ENCODE measurements around the gene PDE3B.
"Not testable (repeated sequence)": the region's sequence is repeated elsewhere in the genome, so short reads cannot be mapped to it uniquely, and the experiment has no call there.

PDE3B gene

GRCh38 chr11:14881576-14882193 lies 238.1 kb downstream of the PDE3B start:
- in situ Hi-C loops (cut with HindIII; ENCODE audit: low sequenced_read_pairs): no loop called here
- DNase-seq (ENCODE audit: low read depth, low spot score): no peak
- no peak overlapping the region for H3K4me3 ChIP-seq (ENCODE audit: low read depth, low read length)
- TF ChIP-seq CTCF (IDR thresholded peaks at IDR 0.05; ENCODE audit: low read depth, low read length): no peak

- TF ChIP-seq CTCF (IDR thresholded peaks at IDR 0.05; ENCODE audit: low read depth, low read length): no peak
- no peak for DNase-seq (ENCODE audit: low read depth, low spot score)
- in situ Hi-C loops (cut with HindIII; ENCODE audit: low sequenced_read_pairs): no loop called here
- H3K4me3 ChIP-seq (ENCODE audit: low read depth, low read length): no peak overlapping the region
Observed at GRCh38 chr11:14882196-14882595, 238.6 kb downstream of the PDE3B start.

- in situ Hi-C loops (cut with HindIII; ENCODE audit: low sequenced_read_pairs); DNase-seq (ENCODE audit: low read depth, low spot score); H3K4me3 ChIP-seq (ENCODE audit: low read depth, low read length): not testable (repeated sequence)
Observed at GRCh38 chr11:14883683-14884082, 240.1 kb downstream of the PDE3B start.

- TF ChIP-seq CTCF (IDR thresholded peaks at IDR 0.05; ENCODE audit: low read depth, low read length): no peak
- no peak for DNase-seq (ENCODE audit: low read depth, low spot score)
Observed at GRCh38 chr11:14884667-14885273, 241.2 kb downstream of the PDE3B start.

GRCh38 chr11:14886513-14886912 lies 242.9 kb downstream of the PDE3B start:
- TF ChIP-seq CTCF (IDR thresholded peaks at IDR 0.05; ENCODE audit: low read depth, low read length): no peak
- no peak for DNase-seq (ENCODE audit: low read depth, low spot score)
- in situ Hi-C loops (cut with HindIII; ENCODE audit: low sequenced_read_pairs): no loop called here
- no peak overlapping the region for H3K4me3 ChIP-seq (ENCODE audit: low read depth, low read length)

More at GRCh38 chr11:14884667-14885273, 241.2 kb downstream of the PDE3B start:
- in situ Hi-C loops (cut with HindIII; ENCODE audit: low sequenced_read_pairs): no loop called here
- no peak overlapping the region for H3K4me3 ChIP-seq (ENCODE audit: low read depth, low read length)

GRCh38 chr11:14891143-14892035 lies 247.8 kb downstream of the PDE3B start:
- in situ Hi-C loops (cut with HindIII; ENCODE audit: low sequenced_read_pairs): no loop called here
- no peak for TF ChIP-seq CTCF (IDR thresholded peaks at IDR 0.05; ENCODE audit: low read depth, low read length)
- peak; percentile 92 for DNase-seq (ENCODE audit: low read depth, low spot score)
- H3K4me3 ChIP-seq (ENCODE audit: low read depth, low read length): peak overlapping the region; percentile 74
